ENCODE data around the gene PEX14.

DNA sequence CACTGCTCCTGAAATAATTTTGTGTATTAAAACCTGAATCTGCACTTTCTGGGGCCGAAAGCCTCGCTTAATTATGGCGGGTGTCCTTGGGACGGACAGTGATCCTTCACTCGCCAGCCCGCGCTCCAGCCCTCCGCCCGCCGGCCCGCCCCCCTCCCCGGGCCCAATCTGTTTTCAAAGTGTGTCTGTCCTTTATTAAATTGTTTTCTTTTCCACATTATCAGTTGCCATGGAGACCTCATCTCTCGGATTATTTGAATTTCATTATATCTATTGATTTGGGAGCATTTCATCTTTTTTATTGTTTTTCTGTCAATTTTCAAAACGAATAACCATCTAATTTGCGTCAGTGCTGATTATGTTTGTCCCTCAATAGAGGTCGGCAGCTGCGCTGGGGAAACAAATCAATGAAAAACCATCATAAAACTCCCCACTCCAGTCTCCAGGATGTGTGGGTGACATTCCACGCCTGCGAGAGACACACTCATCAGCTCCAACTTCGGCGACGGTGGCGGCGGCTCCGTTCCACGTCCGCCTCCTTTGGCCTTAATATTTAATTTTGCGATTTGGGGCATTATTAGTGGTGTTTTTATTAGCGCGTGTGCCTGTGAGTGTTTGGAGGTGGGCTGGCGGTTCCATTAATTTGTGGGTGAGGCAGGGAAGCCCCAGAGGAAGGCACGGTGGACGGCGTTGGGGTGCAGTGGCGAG lies 197.7 kb downstream of the PEX14 start:
- TF ChIP-seq EZH2phosphoT487 (IDR thresholded peaks at IDR 0.05; ENCODE audit: borderline replicate concordance) = no peak
- no peak for TF ChIP-seq POLR2AphosphoS5 (IDR thresholded peaks at IDR 0.05; ENCODE audit: low read depth, low read length)
- TF ChIP-seq, protein P1, sequence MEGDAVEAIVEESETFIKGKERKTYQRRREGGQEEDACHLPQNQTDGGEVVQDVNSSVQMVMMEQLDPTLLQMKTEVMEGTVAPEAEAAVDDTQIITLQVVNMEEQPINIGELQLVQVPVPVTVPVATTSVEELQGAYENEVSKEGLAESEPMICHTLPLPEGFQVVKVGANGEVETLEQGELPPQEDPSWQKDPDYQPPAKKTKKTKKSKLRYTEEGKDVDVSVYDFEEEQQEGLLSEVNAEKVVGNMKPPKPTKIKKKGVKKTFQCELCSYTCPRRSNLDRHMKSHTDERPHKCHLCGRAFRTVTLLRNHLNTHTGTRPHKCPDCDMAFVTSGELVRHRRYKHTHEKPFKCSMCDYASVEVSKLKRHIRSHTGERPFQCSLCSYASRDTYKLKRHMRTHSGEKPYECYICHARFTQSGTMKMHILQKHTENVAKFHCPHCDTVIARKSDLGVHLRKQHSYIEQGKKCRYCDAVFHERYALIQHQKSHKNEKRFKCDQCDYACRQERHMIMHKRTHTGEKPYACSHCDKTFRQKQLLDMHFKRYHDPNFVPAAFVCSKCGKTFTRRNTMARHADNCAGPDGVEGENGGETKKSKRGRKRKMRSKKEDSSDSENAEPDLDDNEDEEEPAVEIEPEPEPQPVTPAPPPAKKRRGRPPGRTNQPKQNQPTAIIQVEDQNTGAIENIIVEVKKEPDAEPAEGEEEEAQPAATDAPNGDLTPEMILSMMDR (IDR thresholded peaks at IDR 0.05 in 2 of 3, conservative IDR thresholded peaks at IDR 0.05 in 1 of 3; ENCODE audit: borderline replicate concordance in 1 of 3, insufficient read depth in 1 of 3, low read depth in 2 of 3, low read length in 2 of 3) = no peak
- TF ChIP-seq SIN3A (IDR thresholded peaks at IDR 0.05; ENCODE audit: low read depth) = no peak
- TF ChIP-seq TCF7L2 (IDR thresholded peaks at IDR 0.05; ENCODE audit: borderline replicate concordance, extremely low read depth, insufficient read depth, insufficient read length) = no peak
- TF ChIP-seq, protein P2, sequence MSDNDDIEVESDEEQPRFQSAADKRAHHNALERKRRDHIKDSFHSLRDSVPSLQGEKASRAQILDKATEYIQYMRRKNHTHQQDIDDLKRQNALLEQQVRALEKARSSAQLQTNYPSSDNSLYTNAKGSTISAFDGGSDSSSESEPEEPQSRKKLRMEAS (IDR thresholded peaks at IDR 0.05) = no peak
- TF ChIP-seq SP1 (IDR thresholded peaks at IDR 0.05; ENCODE audit: low read depth) = no peak
- no peak for TF ChIP-seq EGR1 (IDR thresholded peaks at IDR 0.05; ENCODE audit: low read depth)
- TF ChIP-seq JUND (IDR thresholded peaks at IDR 0.05) = no peak
- no peak for TF ChIP-seq POLR2A (IDR thresholded peaks at IDR 0.05; ENCODE audit: borderline replicate concordance, extremely low read depth, insufficient read depth, insufficient read length)
- TF ChIP-seq, protein P3, sequence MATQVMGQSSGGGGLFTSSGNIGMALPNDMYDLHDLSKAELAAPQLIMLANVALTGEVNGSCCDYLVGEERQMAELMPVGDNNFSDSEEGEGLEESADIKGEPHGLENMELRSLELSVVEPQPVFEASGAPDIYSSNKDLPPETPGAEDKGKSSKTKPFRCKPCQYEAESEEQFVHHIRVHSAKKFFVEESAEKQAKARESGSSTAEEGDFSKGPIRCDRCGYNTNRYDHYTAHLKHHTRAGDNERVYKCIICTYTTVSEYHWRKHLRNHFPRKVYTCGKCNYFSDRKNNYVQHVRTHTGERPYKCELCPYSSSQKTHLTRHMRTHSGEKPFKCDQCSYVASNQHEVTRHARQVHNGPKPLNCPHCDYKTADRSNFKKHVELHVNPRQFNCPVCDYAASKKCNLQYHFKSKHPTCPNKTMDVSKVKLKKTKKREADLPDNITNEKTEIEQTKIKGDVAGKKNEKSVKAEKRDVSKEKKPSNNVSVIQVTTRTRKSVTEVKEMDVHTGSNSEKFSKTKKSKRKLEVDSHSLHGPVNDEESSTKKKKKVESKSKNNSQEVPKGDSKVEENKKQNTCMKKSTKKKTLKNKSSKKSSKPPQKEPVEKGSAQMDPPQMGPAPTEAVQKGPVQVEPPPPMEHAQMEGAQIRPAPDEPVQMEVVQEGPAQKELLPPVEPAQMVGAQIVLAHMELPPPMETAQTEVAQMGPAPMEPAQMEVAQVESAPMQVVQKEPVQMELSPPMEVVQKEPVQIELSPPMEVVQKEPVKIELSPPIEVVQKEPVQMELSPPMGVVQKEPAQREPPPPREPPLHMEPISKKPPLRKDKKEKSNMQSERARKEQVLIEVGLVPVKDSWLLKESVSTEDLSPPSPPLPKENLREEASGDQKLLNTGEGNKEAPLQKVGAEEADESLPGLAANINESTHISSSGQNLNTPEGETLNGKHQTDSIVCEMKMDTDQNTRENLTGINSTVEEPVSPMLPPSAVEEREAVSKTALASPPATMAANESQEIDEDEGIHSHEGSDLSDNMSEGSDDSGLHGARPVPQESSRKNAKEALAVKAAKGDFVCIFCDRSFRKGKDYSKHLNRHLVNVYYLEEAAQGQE (IDR thresholded peaks at IDR 0.05; ENCODE audit: low read depth) = no peak
- no peak for TF ChIP-seq ZNF274 (IDR thresholded peaks at IDR 0.05; ENCODE audit: low read depth, low read length)
- no peak for TF ChIP-seq FOSL1 (IDR thresholded peaks at IDR 0.05; ENCODE audit: low read depth)
- TF ChIP-seq ZFX (IDR thresholded peaks at IDR 0.05) = no peak
